ENCODE results near the gene RCOR1.

Gene RCOR1

GRCh38 chr14:102578821-102579220 is 13.6 kb upstream of the RCOR1 start:
- H3K27me3 ChIP-seq (ENCODE audit: low read length), result no peaks in the 10 kb centered on the region
- no peak overlapping the region for H2AFZ ChIP-seq (ENCODE audit: low read depth, low read length, severe bottlenecking)
- H3K4me3 ChIP-seq (ENCODE audit: insufficient read depth, low read length, poor library complexity, severe bottlenecking), result no peak overlapping the region
- no peak overlapping the region for H3K27ac ChIP-seq (ENCODE audit: low read depth, low read length)
- no peaks in the 10 kb centered on the region for H3F3A ChIP-seq (ENCODE audit: insufficient read depth)
- no peaks in the 10 kb centered on the region for H3K36me3 ChIP-seq (ENCODE audit: low read length)
- no peaks in the 10 kb centered on the region for H4K20me1 ChIP-seq (ENCODE audit: low read depth, low read length)
- no peak overlapping the region for H3K9ac ChIP-seq (ENCODE audit: low read length)
- no peaks in the 10 kb centered on the region for H3K9me3 ChIP-seq (ENCODE audit: insufficient read depth, low read length)
- no peaks in the 10 kb centered on the region for H3K79me2 ChIP-seq (ENCODE audit: insufficient read depth, low read length)
- H3K4me2 ChIP-seq (ENCODE audit: low read depth, low read length, poor library complexity, severe bottlenecking), result no peak overlapping the region
- H3K9me2 ChIP-seq (replicated peaks; ENCODE audit: insufficient read depth, low read length), result no peaks in the 10 kb centered on the region
- TF ChIP-seq EZH2phosphoT487 (conservative IDR thresholded peaks at IDR 0.05; ENCODE audit: low read length) (no peak), CTCF (IDR thresholded peaks at IDR 0.05; ENCODE audit: insufficient read depth, low read length, poor library complexity, severe bottlenecking) (no peak)

GRCh38 chr14:102579696-102580549 is 12.5 kb upstream of the RCOR1 start:
- H4K20me1 ChIP-seq (ENCODE audit: low read depth, low read length), result no peaks in the 10 kb centered on the region
- no peaks in the 10 kb centered on the region for H3K27me3 ChIP-seq (ENCODE audit: low read length)
- H3K4me3 ChIP-seq (ENCODE audit: insufficient read depth, low read length, poor library complexity, severe bottlenecking), result no peak overlapping the region
- H3K9me3 ChIP-seq (ENCODE audit: insufficient read depth, low read length), result no peaks in the 10 kb centered on the region
- TF ChIP-seq CTCF (IDR thresholded peaks at IDR 0.05; ENCODE audit: insufficient read depth, low read length, poor library complexity, severe bottlenecking) (no peak), EZH2phosphoT487 (conservative IDR thresholded peaks at IDR 0.05; ENCODE audit: low read length) (no peak)
- no peaks in the 10 kb centered on the region for H3K79me2 ChIP-seq (ENCODE audit: insufficient read depth, low read length)
- H3K27ac ChIP-seq (ENCODE audit: low read depth, low read length), result no peak overlapping the region
- H3K9me2 ChIP-seq (replicated peaks; ENCODE audit: insufficient read depth, low read length), result no peaks in the 10 kb centered on the region
- H2AFZ ChIP-seq (ENCODE audit: low read depth, low read length, severe bottlenecking), result no peak overlapping the region
- no peaks in the 10 kb centered on the region for H3K36me3 ChIP-seq (ENCODE audit: low read length)
- no peak overlapping the region for H3K4me2 ChIP-seq (ENCODE audit: low read depth, low read length, poor library complexity, severe bottlenecking)
- no peak overlapping the region for H3K9ac ChIP-seq (ENCODE audit: low read length)
- no peaks in the 10 kb centered on the region for H3F3A ChIP-seq (ENCODE audit: insufficient read depth)

GRCh38 chr14:102580550-102581110 is 11.8 kb upstream of the RCOR1 start:
- TF ChIP-seq CTCF (IDR thresholded peaks at IDR 0.05; ENCODE audit: insufficient read depth, low read length, poor library complexity, severe bottlenecking) (no peak), EZH2phosphoT487 (conservative IDR thresholded peaks at IDR 0.05; ENCODE audit: low read length) (no peak)
- Histone ChIP-seq H3K27ac (ENCODE audit: low read depth, low read length) (no peak overlapping the region), H3K9me3 (ENCODE audit: insufficient read depth, low read length) (no peaks in the 10 kb centered on the region), H3K9me2 (replicated peaks; ENCODE audit: insufficient read depth, low read length) (no peaks in the 10 kb centered on the region), H3K79me2 (ENCODE audit: insufficient read depth, low read length) (no peaks in the 10 kb centered on the region), H3K4me3 (ENCODE audit: insufficient read depth, low read length, poor library complexity, severe bottlenecking) (no peak overlapping the region), H4K20me1 (ENCODE audit: low read depth, low read length) (no peaks in the 10 kb centered on the region), H2AFZ (ENCODE audit: low read depth, low read length, severe bottlenecking) (no peak overlapping the region), H3F3A (ENCODE audit: insufficient read depth) (no peaks in the 10 kb centered on the region), H3K36me3 (ENCODE audit: low read length) (no peaks in the 10 kb centered on the region), H3K4me2 (ENCODE audit: low read depth, low read length, poor library complexity, severe bottlenecking) (no peak overlapping the region), H3K9ac (ENCODE audit: low read length) (no peak overlapping the region), H3K27me3 (ENCODE audit: low read length) (no peaks in the 10 kb centered on the region)
